ENCODE data around the gene TBC1D5.

Gene TBC1D5

DNA sequence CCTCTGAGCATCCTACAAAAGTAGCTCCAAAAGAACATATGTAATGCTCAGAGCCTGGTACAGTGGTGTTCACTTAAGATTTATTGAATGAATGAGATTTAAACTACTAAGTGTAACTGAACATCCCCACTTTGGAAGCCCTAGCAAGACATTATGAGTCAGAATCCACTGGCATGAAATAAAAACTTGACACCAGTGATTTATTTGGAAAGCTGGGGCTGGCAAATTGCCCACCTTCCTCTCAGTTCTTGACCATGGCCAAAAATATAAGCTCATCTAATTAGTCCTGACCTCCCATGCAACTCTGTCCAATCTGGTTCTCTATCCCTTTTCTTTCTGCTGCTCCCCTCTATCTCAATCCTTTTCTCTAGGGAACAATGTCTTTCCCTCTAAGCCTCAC, 439.7 kb downstream of the TBC1D5 start:
- TF ChIP-seq, protein P1, sequence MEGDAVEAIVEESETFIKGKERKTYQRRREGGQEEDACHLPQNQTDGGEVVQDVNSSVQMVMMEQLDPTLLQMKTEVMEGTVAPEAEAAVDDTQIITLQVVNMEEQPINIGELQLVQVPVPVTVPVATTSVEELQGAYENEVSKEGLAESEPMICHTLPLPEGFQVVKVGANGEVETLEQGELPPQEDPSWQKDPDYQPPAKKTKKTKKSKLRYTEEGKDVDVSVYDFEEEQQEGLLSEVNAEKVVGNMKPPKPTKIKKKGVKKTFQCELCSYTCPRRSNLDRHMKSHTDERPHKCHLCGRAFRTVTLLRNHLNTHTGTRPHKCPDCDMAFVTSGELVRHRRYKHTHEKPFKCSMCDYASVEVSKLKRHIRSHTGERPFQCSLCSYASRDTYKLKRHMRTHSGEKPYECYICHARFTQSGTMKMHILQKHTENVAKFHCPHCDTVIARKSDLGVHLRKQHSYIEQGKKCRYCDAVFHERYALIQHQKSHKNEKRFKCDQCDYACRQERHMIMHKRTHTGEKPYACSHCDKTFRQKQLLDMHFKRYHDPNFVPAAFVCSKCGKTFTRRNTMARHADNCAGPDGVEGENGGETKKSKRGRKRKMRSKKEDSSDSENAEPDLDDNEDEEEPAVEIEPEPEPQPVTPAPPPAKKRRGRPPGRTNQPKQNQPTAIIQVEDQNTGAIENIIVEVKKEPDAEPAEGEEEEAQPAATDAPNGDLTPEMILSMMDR (conservative IDR thresholded peaks at IDR 0.05), result no peak
- H3K27ac ChIP-seq, result no peak overlapping the region

DNA sequence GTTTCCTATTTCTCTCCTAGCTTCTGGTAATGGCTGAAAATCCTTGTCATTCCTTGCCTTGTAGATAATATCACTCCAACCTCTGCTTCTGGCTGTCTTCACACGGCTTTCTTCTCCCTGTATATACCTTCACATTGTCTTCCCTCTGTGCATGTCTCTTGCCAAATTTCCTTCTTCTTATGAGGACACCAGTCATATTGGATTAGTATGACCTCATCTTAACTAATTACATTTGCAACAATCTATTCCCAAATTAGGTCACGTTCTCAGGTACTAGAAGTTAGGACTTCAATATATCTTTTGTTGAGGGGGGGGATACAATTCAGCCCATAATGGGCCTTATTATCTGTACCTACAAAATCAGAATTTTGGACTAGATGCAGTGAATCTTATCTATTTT, 440.3 kb downstream of the TBC1D5 start:
- no peak overlapping the region for H3K27ac ChIP-seq

DNA sequence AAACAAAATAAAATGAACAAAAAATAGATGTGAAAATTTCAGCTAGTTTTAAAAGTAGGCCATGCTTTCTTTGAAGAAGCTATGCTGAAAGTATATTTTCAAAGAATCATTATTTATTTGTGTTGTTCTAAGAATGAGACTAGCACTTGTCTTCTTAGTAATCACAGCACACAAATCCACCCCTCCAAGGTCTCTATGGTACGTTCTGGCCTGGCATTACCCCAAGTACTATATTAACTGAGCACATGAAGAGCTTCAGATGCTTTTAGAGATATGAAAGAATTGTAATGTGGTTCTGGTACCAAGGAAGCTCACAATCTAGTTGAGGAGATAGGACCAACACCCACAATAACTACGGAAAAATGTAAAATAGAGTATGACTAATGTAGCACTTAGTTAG, 441.2 kb downstream of the TBC1D5 start:
- peak overlapping the region; percentile 24; the same call in 1 of the 2 replicates for H3K27ac ChIP-seq
- TF ChIP-seq, protein P1 (conservative IDR thresholded peaks at IDR 0.05), result no peak

More for the DNA sequence above, 440.3 kb downstream of the TBC1D5 start:
- TF ChIP-seq, protein P1 (conservative IDR thresholded peaks at IDR 0.05), result no peak

DNA sequence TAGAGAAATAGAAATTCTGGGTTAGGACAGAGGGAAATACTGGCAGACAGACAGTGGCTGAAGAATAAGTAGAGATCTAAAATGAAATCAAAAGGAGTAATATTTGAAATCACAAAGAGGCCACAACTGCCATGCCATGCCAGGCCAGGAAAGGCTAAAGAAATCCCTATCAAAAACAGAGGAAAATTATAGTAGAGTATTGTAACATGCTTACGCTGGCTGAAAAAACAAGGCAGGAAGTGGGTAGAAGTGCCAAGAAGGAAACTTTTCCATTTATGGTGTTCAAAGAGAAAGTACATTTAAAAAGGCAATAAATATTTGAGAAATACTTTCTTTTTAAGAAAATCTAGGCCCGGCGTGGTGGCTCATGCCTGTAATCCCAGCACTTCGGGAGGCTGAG, 442.0 kb downstream of the TBC1D5 start:
- TF ChIP-seq, protein P1 (conservative IDR thresholded peaks at IDR 0.05), result no peak
- H3K27ac ChIP-seq, result peak overlapping the region; percentile 24; the same call in 1 of the 2 replicates

DNA sequence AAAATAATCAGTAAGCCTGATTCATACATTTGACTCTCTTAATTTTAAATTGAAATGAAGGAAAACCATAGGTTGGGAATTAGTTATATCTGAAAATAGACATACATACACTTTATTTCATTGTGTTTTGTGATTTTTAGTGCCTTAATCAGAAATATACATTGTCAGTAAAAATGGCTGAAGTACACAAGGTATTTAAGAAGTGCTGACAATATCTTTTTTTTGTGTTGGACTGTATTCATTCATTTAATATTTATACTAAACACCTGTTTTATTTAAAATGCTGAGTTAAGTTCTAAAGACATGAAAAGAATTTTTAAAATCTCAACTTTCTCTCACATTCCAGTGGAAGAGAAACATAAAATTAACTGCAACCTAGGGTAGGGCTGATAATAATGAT, 444.4 kb downstream of the TBC1D5 start:
- TF ChIP-seq, protein P1 (conservative IDR thresholded peaks at IDR 0.05), result no peak
- no peak overlapping the region for H3K27ac ChIP-seq

- TF ChIP-seq, protein P1 (conservative IDR thresholded peaks at IDR 0.05), result no peak
These were observed 449.9 kb downstream of the TBC1D5 start for GRCh38 chr3:17292556-17292955.

GRCh38 chr3:17290894-17291293, 451.5 kb downstream of the TBC1D5 start:
- TF ChIP-seq, protein P1 (conservative IDR thresholded peaks at IDR 0.05), result no peak
- H3K27ac ChIP-seq, result no peak overlapping the region

More at GRCh38 chr3:17292556-17292955, 449.9 kb downstream of the TBC1D5 start:
- no peak overlapping the region for H3K27ac ChIP-seq
